Psoas muscle (tissue), 8 donors: ENCODE data around the gene ITCH. TPM values are rescaled to one million over a fixed set of nuclear protein-coding genes. Genes with fewer than 3 reads are reported as not detected.
"Not testable (repeated sequence)": the region's sequence is repeated elsewhere in the genome, so short reads cannot be mapped to it uniquely, and the experiment has no call there.

Source experiments
- ATAC-seq, 4 donors: fragments of 200-7000 bp; cut with Tn5 transposase; one replicate each; pipeline ENCODE4 v1.9.1; 2020; ENCODE audit warnings: moderate library complexity in 3 of 4, mild to moderate bottlenecking in 2 of 4
- DNase-seq, 2 donors: peaks; one replicate each; pipeline ENCODE4 v3.0.0-alpha.2; 2020
- H3K27ac ChIP-seq: fragments of 200-600 bp; one replicate; pipeline ENCODE4 v1.8.0; 2022
- H3K27me3 ChIP-seq, 3 donors: fragments of 200-600 bp in 1 of 3; one replicate each; pipeline versions ENCODE4 v1.6.1 to v1.8.0; 2013 to 2022; ENCODE audit warnings: low read length in 2 of 3, mild to moderate bottlenecking in 2 of 3, moderate library complexity in 1 of 3; ENCODE audit not compliant: insufficient read depth in 3 of 3
- H3K36me3 ChIP-seq, 2 donors: fragments of 200-600 bp in 1 of 2; one replicate each; pipeline versions ENCODE4 v1.6.1 to v1.8.0; 2013 to 2022; ENCODE audit warnings: low read depth in 1 of 2, mild to moderate bottlenecking in 1 of 2, moderate library complexity in 1 of 2; ENCODE audit not compliant: insufficient read depth in 1 of 2
- H3K4me1 ChIP-seq: fragments of 200-600 bp; one replicate; pipeline ENCODE4 v1.8.0; 2022
- H3K4me3 ChIP-seq: fragments of 200-600 bp; one replicate; pipeline ENCODE4 v1.8.0; 2022; ENCODE audit warnings: mild to moderate bottlenecking
- H3K9me3 ChIP-seq: fragments of 200-600 bp; one replicate; pipeline ENCODE4 v1.8.0; 2022
- WGBS, 3 donors: extraction: QIAGEN DNeasy Blood & Tissue Kit; methylation state at CpG; one replicate each; pipeline versions ENCODE4 v1.1.6 to v1.1.7; 2013; 5-methylcytosine and 5-hydroxymethylcytosine counted together
- intact Hi-C, 2 donors: fragments of 100-400 bp; cut with DNase I; formaldehyde crosslinking; loops; one replicate each; pipeline versions ENCODE4 v1.11.0 to v1.14.2; 2022
- polyA plus RNA-seq, 3 donors: library from polyadenylated mRNA; stranded (reverse); fragments of 200-250 nt; gene quantifications; one replicate each; pipeline ENCODE4 v1.2.3, GENCODE V29; 2013
- total RNA-seq, 4 donors: library from RNA; stranded (reverse); fragmentation: NEBNext Ultra II Directional in 2 of 4; extraction: Animal tissue kit (Norgen Biotek cat#: 25700) in 2 of 4; gene quantifications; one replicate each; pipeline versions ENCODE4 v1.2.1 to v1.2.4, GENCODE V29; 2021 to 2023
- TF ChIP-seq, protein P1 (sequence below): fragments of 200-600 bp; IDR thresholded peaks from one replicate; pipeline ENCODE4 v1.8.0; 2022; ENCODE audit warnings: antibody characterized with exemption
- donor health status: healthy with polysubstance abuse.
- donor health status: DM: no; HTN: no; CAD: no; lungs with moderate emphysema.
- donor health status: Bipolar disorder and iron deficiency.
- donor health status: healthy.
- donor health status: DM: yes; HTN: yes; CAD: no.
- donor health status: DM: no; HTN: no; CAD: no.
- donor health status: DM: no; HTN: no; CAD: no.
- donor health status: DM: yes; HTN: yes; CAD: no.

Gene ITCH
- total and polyA plus RNA-seq, 7 donors, result 10.1 to 50.3 (median 36.9) TPM

DNA sequence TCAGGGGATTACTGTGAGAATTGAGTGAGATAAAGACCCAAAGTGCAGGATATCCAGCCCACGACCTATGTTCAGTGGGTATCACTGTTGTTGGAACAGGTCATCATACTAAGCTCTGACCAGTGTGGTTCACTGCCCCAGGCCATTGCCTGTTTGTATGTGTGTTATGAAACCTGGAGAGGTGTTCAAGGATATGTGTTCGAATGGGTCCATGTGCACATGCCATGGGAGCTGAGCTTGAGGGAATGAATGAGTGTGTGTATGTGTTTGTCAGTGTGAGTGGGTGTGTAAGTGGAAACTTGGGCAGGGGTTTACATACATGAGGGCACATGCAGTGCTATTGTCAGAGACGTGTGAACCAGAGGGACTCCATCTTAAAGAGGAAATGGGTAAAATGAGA lies 42.2 kb upstream of the ITCH start:
- H3K4me1 ChIP-seq, result no peaks in the 10 kb centered on the region
- H3K4me3 ChIP-seq, result no peak overlapping the region
- no peaks in the 10 kb centered on the region for H3K9me3 ChIP-seq
- ATAC-seq (no peak), DNase-seq (no peak)
- no peak overlapping the region for H3K27ac ChIP-seq
- intact Hi-C loops, result no loop called here
- TF ChIP-seq, protein P1, sequence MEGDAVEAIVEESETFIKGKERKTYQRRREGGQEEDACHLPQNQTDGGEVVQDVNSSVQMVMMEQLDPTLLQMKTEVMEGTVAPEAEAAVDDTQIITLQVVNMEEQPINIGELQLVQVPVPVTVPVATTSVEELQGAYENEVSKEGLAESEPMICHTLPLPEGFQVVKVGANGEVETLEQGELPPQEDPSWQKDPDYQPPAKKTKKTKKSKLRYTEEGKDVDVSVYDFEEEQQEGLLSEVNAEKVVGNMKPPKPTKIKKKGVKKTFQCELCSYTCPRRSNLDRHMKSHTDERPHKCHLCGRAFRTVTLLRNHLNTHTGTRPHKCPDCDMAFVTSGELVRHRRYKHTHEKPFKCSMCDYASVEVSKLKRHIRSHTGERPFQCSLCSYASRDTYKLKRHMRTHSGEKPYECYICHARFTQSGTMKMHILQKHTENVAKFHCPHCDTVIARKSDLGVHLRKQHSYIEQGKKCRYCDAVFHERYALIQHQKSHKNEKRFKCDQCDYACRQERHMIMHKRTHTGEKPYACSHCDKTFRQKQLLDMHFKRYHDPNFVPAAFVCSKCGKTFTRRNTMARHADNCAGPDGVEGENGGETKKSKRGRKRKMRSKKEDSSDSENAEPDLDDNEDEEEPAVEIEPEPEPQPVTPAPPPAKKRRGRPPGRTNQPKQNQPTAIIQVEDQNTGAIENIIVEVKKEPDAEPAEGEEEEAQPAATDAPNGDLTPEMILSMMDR, result no peak
- 68 to 77% (median 69%) methylated on average over 3 of the region's 3 CpGs for WGBS, 3 donors
- H3K36me3 ChIP-seq, result no peaks in the 10 kb centered on the region
- H3K27me3 ChIP-seq, result no peaks in the 10 kb centered on the region

DNA sequence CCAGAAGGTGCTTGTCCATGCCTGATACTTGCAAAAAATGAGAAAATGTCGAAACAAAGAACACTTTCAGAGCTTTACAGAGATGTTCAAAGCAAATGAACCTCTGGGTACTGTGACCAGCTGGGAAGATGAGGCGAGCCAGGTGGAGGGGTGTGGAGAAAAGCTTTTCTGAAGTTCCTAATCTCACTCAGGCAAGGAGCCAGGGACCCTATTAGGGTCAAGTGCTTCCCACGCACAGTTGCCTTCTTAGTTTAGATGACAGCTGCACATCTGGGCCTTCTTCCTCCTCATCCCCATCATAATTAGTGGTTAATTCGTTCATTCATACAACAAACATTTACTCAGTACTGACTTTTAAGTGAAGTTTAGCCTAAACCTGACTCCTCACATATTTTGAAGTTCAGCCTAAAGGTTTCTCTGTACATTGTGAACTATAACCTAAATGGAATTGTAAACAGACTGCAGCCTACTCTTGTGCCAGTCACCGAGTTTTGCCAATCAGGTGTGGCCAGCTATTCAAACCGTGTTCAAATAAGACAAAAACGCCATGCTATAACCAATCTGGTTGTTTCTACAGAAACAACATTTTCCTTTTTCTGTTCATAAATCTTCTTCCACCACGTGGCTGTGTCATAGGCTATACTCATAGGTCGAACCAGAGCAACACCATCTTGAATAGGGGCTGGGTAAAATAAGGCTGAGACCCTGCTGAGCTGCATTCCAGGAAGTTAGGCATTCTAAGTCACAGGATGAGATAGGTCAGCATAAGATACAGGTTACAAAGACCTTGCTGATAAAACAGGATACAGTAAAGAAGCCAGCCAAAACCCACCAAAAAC lies 40.6 kb upstream of the ITCH start:
- ATAC-seq (no peak), DNase-seq (no peak)
- no peak overlapping the region for H3K4me3 ChIP-seq
- no peak overlapping the region for H3K27ac ChIP-seq
- WGBS, 3 donors, result 43 to 57% (median 47%) methylated on average over 9 of the region's 9 CpGs
- no peaks in the 10 kb centered on the region for H3K27me3 ChIP-seq
- TF ChIP-seq, protein P1, result no peak
- intact Hi-C loops, result no loop called here
- H3K4me1 ChIP-seq, result no peaks in the 10 kb centered on the region
- no peaks in the 10 kb centered on the region for H3K36me3 ChIP-seq
- no peaks in the 10 kb centered on the region for H3K9me3 ChIP-seq

DNA sequence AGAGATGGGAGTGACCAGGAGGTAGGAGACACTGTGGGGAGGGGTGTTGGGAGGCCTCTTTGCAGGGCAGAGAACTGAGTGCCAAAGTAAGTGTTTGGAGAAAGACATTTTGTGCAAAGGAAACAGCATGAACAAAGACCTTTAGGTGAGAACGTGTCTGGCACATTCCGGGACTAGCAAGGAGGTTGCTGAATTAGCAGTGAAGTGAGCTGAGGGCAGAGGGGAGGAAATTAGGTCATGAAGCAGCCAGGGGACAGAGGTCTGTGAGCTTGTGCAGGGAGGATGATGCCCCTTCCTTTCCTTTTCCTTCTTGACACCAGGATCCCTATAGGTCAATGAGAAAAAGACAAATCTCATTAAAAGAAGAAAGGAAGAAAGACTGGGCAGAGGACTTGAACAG lies 38.5 kb upstream of the ITCH start:
- 43 to 57% (median 44%) methylated on average over 2 of the region's 2 CpGs for WGBS, 3 donors
- Histone ChIP-seq H3K4me3 (no peak overlapping the region), H3K27me3 (no peaks in the 10 kb centered on the region), H3K9me3 (no peaks in the 10 kb centered on the region), H3K36me3 (no peaks in the 10 kb centered on the region), H3K4me1 (no peaks in the 10 kb centered on the region), H3K27ac (no peak overlapping the region)
- intact Hi-C loops, result no loop called here
- DNase-seq (no peak), ATAC-seq (no peak)
- TF ChIP-seq, protein P1, result no peak

DNA sequence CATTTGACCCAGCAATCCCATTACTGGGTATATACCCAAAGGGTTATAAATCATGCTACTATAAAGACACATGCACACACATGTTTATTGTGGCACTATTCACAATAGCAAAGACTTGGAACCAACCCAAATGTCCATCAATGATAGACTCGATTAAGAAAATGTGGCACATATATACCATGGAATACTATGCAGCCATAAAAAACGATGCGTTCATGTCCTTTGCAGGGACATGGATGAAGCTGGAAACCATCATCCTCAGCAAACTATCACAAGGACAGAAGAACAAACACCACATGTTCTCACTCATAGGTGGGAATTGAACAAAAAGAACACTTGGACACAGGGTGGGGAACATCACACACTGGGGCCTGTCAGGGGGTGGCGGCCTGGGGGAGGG lies 34.9 kb upstream of the ITCH start:
- intact Hi-C loops, DNase-seq, H3K36me3 ChIP-seq, H3K4me3 ChIP-seq, H3K9me3 ChIP-seq, H3K27ac ChIP-seq, H3K4me1 ChIP-seq, ATAC-seq, H3K27me3 ChIP-seq: not testable (repeated sequence)
- 94 to 96% (median 95%) methylated on average over 4 of the region's 4 CpGs for WGBS, 3 donors

DNA sequence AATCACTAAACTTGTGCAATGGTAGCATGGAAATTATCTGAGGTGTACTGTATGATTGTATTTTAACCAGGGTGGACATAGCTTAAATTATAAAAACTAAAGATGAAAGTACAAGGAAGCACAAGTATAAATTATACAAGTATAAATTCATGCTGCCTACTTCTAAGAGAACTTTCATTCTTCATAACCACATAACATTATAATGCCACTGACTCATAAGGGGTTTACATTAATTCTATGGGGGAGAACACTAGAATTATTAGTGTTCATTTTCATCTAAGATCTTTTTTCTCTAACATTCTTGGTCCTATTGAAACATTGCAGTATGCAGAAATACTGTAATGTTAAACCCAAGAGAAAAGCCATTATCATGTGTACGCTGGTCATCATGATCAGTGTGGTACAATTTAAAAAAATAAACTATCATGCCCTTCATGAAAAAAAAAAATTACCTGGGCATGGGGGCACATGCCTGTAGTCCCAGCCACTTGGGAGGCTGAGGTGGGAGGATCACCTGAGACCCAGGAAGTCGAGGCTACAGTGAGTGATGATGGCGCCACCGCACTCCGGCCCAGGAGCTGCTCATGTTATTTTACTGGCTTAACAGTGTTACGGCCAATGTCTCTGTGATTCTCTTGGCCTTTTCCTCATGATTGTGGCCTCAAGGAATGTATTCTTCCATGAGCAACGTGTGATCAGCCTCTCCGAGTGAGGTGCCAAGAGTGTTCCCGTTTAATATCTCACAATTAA lies 34.0 kb upstream of the ITCH start:
- Histone ChIP-seq H3K27me3 (no peaks in the 10 kb centered on the region), H3K27ac (no peak overlapping the region), H3K9me3 (no peaks in the 10 kb centered on the region), H3K4me3 (no peak overlapping the region), H3K36me3 (no peaks in the 10 kb centered on the region), H3K4me1 (no peaks in the 10 kb centered on the region)
- no peak for DNase-seq
- intact Hi-C loops, result no loop called here
- TF ChIP-seq, protein P1, result no peak
- WGBS, 3 donors, result 77 to 87% (median 83%) methylated on average over 9 of the region's 9 CpGs
- no peak for ATAC-seq

DNA sequence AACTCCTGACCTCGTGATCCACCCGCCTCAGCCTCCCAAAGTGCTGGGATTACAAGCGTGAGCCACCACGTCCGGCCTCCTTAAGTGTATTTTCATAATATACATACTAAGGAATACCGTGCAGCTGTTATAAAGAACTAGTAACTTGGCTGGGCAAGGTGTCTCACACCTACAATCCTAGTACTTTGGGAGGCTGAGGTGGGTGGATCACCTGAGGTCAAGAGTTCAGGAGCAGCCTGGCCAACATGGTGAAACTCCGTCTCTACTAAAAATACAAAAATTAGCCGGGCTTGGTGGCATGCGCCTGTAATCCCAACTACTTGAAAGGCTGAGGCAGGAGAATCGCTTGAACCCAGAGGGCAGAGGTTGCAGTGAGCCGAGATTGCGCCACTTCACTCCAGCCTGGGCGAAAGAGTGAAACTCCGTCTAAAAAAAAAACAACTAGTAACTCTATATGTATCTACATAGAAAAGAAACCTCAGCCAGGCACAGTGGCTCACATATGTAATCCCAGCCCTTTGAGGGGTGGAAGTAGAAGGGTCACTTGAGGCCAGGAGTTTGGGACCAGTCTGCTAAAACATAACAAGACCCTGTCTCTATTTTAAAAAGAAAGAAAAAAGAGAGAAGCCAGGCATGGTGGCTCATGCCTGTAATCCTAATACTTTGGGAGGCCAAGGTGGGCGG lies 32.1 kb upstream of the ITCH start:
- H3K27me3 ChIP-seq, DNase-seq, H3K27ac ChIP-seq, H3K4me3 ChIP-seq, H3K4me1 ChIP-seq, ATAC-seq, H3K9me3 ChIP-seq, intact Hi-C loops, H3K36me3 ChIP-seq: not testable (repeated sequence)
- 85 to 91% (median 87%) methylated on average over 15 of the region's 15 CpGs for WGBS, 3 donors
